Myocyte (in vitro differentiated cells): ENCODE data around the gene CCR9. TPM values are rescaled to one million over a fixed set of nuclear protein-coding genes. Genes with fewer than 3 reads are reported as not detected.

ENCODE experiments used
- DNase-seq: peaks from one replicate; pipeline ENCODE4 v3.0.0-alpha.2; 2012; ENCODE audit warnings: low read depth
- total RNA-seq: library from RNA; depleted of rRNA; stranded (reverse); fragments of >200 nt; gene quantifications from 2 replicates; pipeline ENCODE4 v1.2.3, GENCODE V29; 2014

Gene CCR9
- total RNA-seq, 1 donor from 2014 or later, result not detected

- no peak for DNase-seq
Observed at GRCh38 chr3:45952456-45952855, 66.1 kb downstream of the CCR9 start.

Other genes starting within 250 kb of the CCR9 start
- gene SACM1L, start 197.1 kb upstream of the CCR9 start, total RNA-seq, result 18.0 and 30.3 TPM in 2 replicates
- gene SLC6A20, start 90.0 kb upstream of the CCR9 start, total RNA-seq, result not detected in 2 replicates
- gene LZTFL1, start 44.4 kb upstream of the CCR9 start, total RNA-seq, result 13.6 and 15.8 TPM in 2 replicates
- gene CXCR6, start 56.9 kb downstream of the CCR9 start, total RNA-seq, result not detected in 2 replicates
- 35.8 and 37.1 TPM in 2 replicates for gene FYCO1, start 109.3 kb downstream of the CCR9 start, total RNA-seq
- gene XCR1, start 140.9 kb downstream of the CCR9 start, total RNA-seq, result not detected in 2 replicates